PC-9 (cell line): ENCODE measurements around the gene ZNF485. TPM values are rescaled to one million over a fixed set of nuclear protein-coding genes. Genes with fewer than 3 reads are reported as not detected.

Experiments used
- BruUV-seq: library from RNA; stranded (reverse); fragments of 400-500 nt; replicated peaks from 2 replicates; lab custom pipeline; 2021; lab: Mats Ljungman, UMichigan
- CTCF ChIA-PET: fragments of 300-600 bp; sonication (Branson Sonifier 250); formaldehyde crosslinking; loops from one replicate; lab custom pipeline; 2022; ENCODE audit warnings: antibody characterized with exemption; lab: Charles Lee
- POLR2A ChIA-PET: fragments of 300-600 bp; sonication (Branson Sonifier 250); formaldehyde crosslinking; loops from one replicate; lab custom pipeline; 2022; ENCODE audit warnings: antibody characterized with exemption; ENCODE audit not compliant: unreplicated experiment; lab: Charles Lee
- DNase-seq, 2 experiments: peaks; one replicate each; pipeline versions ENCODE4 v3.0.0 to v3.0.0-alpha.2; 2015 to 2022; ENCODE audit warnings: mixed read lengths in 1 of 2
- H2AFZ ChIP-seq: fragments of 200-600 bp; sonication (generic); 2 replicates; pipeline ENCODE4 v1.8.1; 2017; ENCODE audit warnings: antibody characterized with exemption
- H3F3A ChIP-seq: fragments of 200-600 bp; sonication (generic); 2 replicates; pipeline ENCODE4 v1.8.1; 2017; ENCODE audit warnings: antibody characterized with exemption, mild to moderate bottlenecking, low read depth; ENCODE audit not compliant: insufficient read depth
- H3K27ac ChIP-seq: fragments of 200-600 bp; sonication (generic); 2 replicates; pipeline ENCODE4 v1.6.1; 2016; ENCODE audit warnings: mixed run types
- H3K27me3 ChIP-seq: fragments of 200-600 bp; sonication (generic); 2 replicates; pipeline ENCODE4 v1.6.1; 2016; ENCODE audit warnings: low read depth, mixed run types; ENCODE audit not compliant: insufficient read depth
- H3K36me3 ChIP-seq: fragments of 200-600 bp; sonication (generic); 2 replicates; pipeline ENCODE4 v1.6.1; 2016; ENCODE audit warnings: low read depth, mixed run types
- H3K4me1 ChIP-seq: fragments of 200-600 bp; sonication (generic); replicated peaks from 2 replicates; pipeline ENCODE4 v1.6.1; 2016; ENCODE audit warnings: mixed run types; ENCODE audit not compliant: insufficient read depth
- H3K4me2 ChIP-seq: fragments of 200-600 bp; sonication (generic); 2 replicates; pipeline ENCODE4 v1.6.1; 2017; ENCODE audit warnings: mixed run types
- H3K4me3 ChIP-seq: fragments of 200-600 bp; sonication (generic); 2 replicates; pipeline ENCODE4 v1.6.1; 2016; ENCODE audit warnings: mixed run types
- H3K79me2 ChIP-seq: fragments of 200-600 bp; sonication (generic); 2 replicates; pipeline ENCODE4 v1.6.1; 2017; ENCODE audit warnings: low read depth, mixed run types
- H3K9me2 ChIP-seq: fragments of 200-600 bp; sonication (generic); 2 replicates; pipeline ENCODE4 v1.8.1; 2017; ENCODE audit warnings: mild to moderate bottlenecking; ENCODE audit not compliant: insufficient read depth
- H3K9me3 ChIP-seq: fragments of 200-600 bp; sonication (generic); 2 replicates; pipeline ENCODE4 v1.8.1; 2016; ENCODE audit warnings: low read depth; ENCODE audit not compliant: insufficient read depth
- H4K20me1 ChIP-seq: fragments of 200-600 bp; sonication (generic); 2 replicates; pipeline ENCODE4 v1.8.1; 2017; ENCODE audit not compliant: insufficient read depth
- CTCF ChIP-seq: fragments of 200-600 bp; sonication (generic); conservative IDR thresholded peaks from 2 replicates; pipeline ENCODE4 v1.6.1; 2017; ENCODE audit warnings: mixed run types, antibody characterized with exemption, mild to moderate bottlenecking, moderate library complexity
- EZH2 ChIP-seq: fragments of 200-600 bp; sonication (generic); IDR thresholded peaks from 2 replicates; pipeline ENCODE4 v1.8.0; 2017; ENCODE audit warnings: antibody characterized with exemption, low read depth
- intact Hi-C: fragments of 100-400 bp; cut with micrococcal nuclease; formaldehyde crosslinking; loops from one replicate; pipeline ENCODE4 v1.10.0; 2022; ENCODE audit not compliant: unreplicated experiment
- total RNA-seq: library from RNA; stranded (reverse); gene quantifications from 2 replicates; pipeline ENCODE4 v1.2.3, GENCODE V29; 2021

The ZNF485 gene
- total RNA-seq, 1 experiment from 2014 or later: 2.1 TPM

- Histone ChIP-seq H3K4me3 (no peak overlapping the region), H3K79me2 (no peaks in the 10 kb centered on the region), H3K27ac (no peak overlapping the region), H3K36me3 (no peaks in the 10 kb centered on the region), H3K4me2 (no peak overlapping the region), H2AFZ (no peak overlapping the region), H4K20me1 (no peaks in the 10 kb centered on the region), H3K4me1 (no peaks in the 10 kb centered on the region), H3F3A (no peaks in the 10 kb centered on the region), H3K9me3 (no peaks in the 10 kb centered on the region), H3K9me2 (no peaks in the 10 kb centered on the region), H3K27me3 (peaks cover 82% of the 10 kb centered on the region)
- DNase-seq: no peak
- POLR2A ChIA-PET: no interaction called here
- BruUV-seq: no TSS peak
- intact Hi-C loops: no loop called here
- TF ChIP-seq EZH2: no peak
- no peak for TF ChIP-seq CTCF
- CTCF ChIA-PET: no interaction called here
Measured at GRCh38 chr10:43667317-43667731, 61.1 kb downstream of the ZNF485 start.

Other genes with a start within 250 kb of the ZNF485 start
- gene FXYD4, start 234.8 kb upstream of the ZNF485 start, total RNA-seq: not detected in 2 replicates
- 267 and 337 TPM in 2 replicates for gene HNRNPF, start 197.3 kb upstream of the ZNF485 start, total RNA-seq
- gene ZNF487, start 169.3 kb upstream of the ZNF485 start, total RNA-seq: 11.8 and 14.5 TPM in 2 replicates
- 3.3 and 3.7 TPM in 2 replicates for gene ZNF239, start 31.8 kb upstream of the ZNF485 start, total RNA-seq
- gene ZNF32, start 42.4 kb downstream of the ZNF485 start, total RNA-seq: 9.8 and 16.8 TPM in 2 replicates